ENCODE data around the gene BCR.
"Not testable (repeated sequence)": the region's sequence is repeated elsewhere in the genome, so short reads cannot be mapped to it uniquely, and the experiment has no call there.

DNA sequence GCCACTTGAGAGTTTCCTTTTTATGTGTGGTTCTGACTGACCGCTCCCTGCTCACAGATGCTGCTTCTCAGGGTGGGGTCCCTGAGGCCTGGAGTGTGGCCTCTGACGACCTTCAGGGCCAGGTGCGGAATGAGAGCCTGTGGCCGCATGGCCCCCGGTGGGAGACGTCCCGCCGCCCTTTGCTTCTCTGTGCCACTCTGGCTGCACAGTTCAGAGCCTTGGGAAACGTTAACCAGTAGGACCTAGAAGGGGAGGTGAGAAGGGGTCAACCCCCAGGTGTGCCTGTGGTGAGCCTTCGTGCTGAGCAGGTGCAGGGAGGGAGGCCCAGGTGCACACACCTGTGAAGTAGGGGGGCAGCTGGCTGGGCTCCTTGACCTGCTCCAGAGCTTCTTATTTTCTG is 127.2 kb downstream of the BCR start:
- TF ChIP-seq, protein P1, sequence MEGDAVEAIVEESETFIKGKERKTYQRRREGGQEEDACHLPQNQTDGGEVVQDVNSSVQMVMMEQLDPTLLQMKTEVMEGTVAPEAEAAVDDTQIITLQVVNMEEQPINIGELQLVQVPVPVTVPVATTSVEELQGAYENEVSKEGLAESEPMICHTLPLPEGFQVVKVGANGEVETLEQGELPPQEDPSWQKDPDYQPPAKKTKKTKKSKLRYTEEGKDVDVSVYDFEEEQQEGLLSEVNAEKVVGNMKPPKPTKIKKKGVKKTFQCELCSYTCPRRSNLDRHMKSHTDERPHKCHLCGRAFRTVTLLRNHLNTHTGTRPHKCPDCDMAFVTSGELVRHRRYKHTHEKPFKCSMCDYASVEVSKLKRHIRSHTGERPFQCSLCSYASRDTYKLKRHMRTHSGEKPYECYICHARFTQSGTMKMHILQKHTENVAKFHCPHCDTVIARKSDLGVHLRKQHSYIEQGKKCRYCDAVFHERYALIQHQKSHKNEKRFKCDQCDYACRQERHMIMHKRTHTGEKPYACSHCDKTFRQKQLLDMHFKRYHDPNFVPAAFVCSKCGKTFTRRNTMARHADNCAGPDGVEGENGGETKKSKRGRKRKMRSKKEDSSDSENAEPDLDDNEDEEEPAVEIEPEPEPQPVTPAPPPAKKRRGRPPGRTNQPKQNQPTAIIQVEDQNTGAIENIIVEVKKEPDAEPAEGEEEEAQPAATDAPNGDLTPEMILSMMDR (IDR thresholded peaks at IDR 0.05) = not testable (repeated sequence)
- TF ChIP-seq POLR2A (IDR thresholded peaks at IDR 0.05) = not testable (repeated sequence)
